Breast epithelium (tissue), 4 donors: ENCODE results near the gene MSX1. TPM values are rescaled to one million over a fixed set of nuclear protein-coding genes. Genes with fewer than 3 reads are reported as not detected.

Experiments
- DNase-seq, 2 donors: peaks; one replicate each; pipeline ENCODE4 v3.0.0-alpha.2; 2019; ENCODE audit warnings: low spot score in 2 of 2
- H3K27ac ChIP-seq, 2 donors: fragments of 200-600 bp; sonication (generic) in 1 of 2; one replicate each; pipeline ENCODE4 v1.5.1; 2016 to 2019; ENCODE audit warnings: mild to moderate bottlenecking in 1 of 2
- H3K27me3 ChIP-seq, 2 donors: fragments of 200-600 bp; sonication (generic) in 1 of 2; one replicate each; pipeline versions ENCODE4 v1.5.1 to v1.6.0; 2017 to 2019; ENCODE audit warnings: control low read depth in 1 of 2, mild to moderate bottlenecking in 1 of 2
- H3K36me3 ChIP-seq: fragments of 200-600 bp; one replicate; pipeline ENCODE4 v1.5.1; 2019
- H3K4me1 ChIP-seq, 2 donors: fragments of 200-600 bp; sonication (generic); one replicate each; pipeline ENCODE4 v1.5.1; 2016 to 2019; ENCODE audit warnings: control low read depth in 1 of 2
- H3K4me3 ChIP-seq, 3 donors: fragments of 200-600 bp; sonication (generic); 1 replicate in 2 of 3; 2 replicates in 1 of 3; pipeline ENCODE4 v1.5.1; 2016 to 2019; ENCODE audit warnings: mild to moderate bottlenecking in 3 of 3, moderate library complexity in 2 of 3
- H3K9me3 ChIP-seq, 2 donors: fragments of 200-600 bp; sonication (generic) in 1 of 2; one replicate each; pipeline ENCODE4 v1.5.1; 2016 to 2019; ENCODE audit warnings: control low read depth in 1 of 2
- POLR2A ChIP-seq: fragments of 450-650 bp; IDR thresholded peaks from one replicate; pipeline ENCODE4 v1.6.1; 2016; ENCODE audit warnings: antibody characterized with exemption, mild to moderate bottlenecking, moderate library complexity
- POLR2AphosphoS5 ChIP-seq, 3 donors: sonication (generic); formaldehyde crosslinking; IDR thresholded peaks; one replicate each; pipeline ENCODE4 v1.6.1; 2017; ENCODE audit warnings: antibody characterized with exemption in 3 of 3
- intact Hi-C: fragments of 100-400 bp; cut with DNase I; formaldehyde crosslinking; loops from one replicate; pipeline ENCODE4 v1.15.1; 2023; ENCODE audit warnings: low total_unique reads
- total RNA-seq, 3 donors: library from RNA; depleted of rRNA; stranded (reverse); fragments of >200 nt; gene quantifications; one replicate each; pipeline ENCODE4 v1.1.0, GENCODE V29; 2016
- TF ChIP-seq, protein P1 (sequence below), 3 donors: fragments of 450-650 bp; IDR thresholded peaks; one replicate each; pipeline ENCODE4 v1.5.1; 2016 to 2017; ENCODE audit warnings: antibody characterized with exemption in 3 of 3, mild to moderate bottlenecking in 3 of 3, moderate library complexity in 3 of 3

The MSX1 gene
- total RNA-seq, 3 donors from 2014 or later: 5.4 to 17.9 (median 8.5) TPM

DNA sequence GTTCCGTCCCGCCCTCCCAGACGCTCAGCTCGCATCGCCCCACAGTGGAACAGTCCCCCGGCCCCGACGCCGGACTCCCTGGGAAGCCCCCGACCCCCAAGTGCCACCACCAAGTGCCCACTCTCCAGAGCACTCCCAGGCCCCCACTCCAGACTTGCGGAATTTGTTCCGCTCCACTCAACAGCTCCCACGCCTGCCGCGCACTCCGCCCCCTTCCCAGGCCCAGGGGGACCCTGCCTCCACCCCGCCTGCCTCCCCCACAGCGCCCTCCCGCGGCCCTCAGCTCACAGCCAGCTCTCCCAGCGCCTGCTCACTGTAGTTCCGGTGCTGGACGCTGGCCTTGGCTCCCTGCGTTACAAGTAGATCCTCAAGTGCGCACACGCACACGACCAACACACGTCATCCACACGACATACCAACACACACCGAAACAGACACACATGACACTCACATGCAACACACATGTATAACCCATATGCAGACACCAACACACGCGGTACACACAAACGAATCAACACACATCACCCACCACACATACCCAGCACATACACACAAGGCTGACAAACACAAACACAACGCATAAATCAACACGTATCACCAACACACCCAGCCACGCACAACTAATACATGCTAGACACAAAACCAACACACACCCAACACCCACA, 8.0 kb downstream of the MSX1 start:
- Histone ChIP-seq H3K36me3 (no peaks in the 10 kb centered on the region), H3K27ac (no peak overlapping the region), H3K9me3 (no peaks in the 10 kb centered on the region), H3K4me1 (peaks cover 0 to 7% of the 10 kb centered on the region in 2 donors), H3K27me3 (peaks cover 3 to 92% of the 10 kb centered on the region in 2 donors), H3K4me3 (peak overlapping the region; percentile 10 to 57 (median 38))
- no peak for TF ChIP-seq POLR2A
- TF ChIP-seq, protein P1, sequence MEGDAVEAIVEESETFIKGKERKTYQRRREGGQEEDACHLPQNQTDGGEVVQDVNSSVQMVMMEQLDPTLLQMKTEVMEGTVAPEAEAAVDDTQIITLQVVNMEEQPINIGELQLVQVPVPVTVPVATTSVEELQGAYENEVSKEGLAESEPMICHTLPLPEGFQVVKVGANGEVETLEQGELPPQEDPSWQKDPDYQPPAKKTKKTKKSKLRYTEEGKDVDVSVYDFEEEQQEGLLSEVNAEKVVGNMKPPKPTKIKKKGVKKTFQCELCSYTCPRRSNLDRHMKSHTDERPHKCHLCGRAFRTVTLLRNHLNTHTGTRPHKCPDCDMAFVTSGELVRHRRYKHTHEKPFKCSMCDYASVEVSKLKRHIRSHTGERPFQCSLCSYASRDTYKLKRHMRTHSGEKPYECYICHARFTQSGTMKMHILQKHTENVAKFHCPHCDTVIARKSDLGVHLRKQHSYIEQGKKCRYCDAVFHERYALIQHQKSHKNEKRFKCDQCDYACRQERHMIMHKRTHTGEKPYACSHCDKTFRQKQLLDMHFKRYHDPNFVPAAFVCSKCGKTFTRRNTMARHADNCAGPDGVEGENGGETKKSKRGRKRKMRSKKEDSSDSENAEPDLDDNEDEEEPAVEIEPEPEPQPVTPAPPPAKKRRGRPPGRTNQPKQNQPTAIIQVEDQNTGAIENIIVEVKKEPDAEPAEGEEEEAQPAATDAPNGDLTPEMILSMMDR (IDR thresholded peaks at IDR 0.05): no peak
- TF ChIP-seq POLR2AphosphoS5 (IDR thresholded peaks at IDR 0.05): no peak
- DNase-seq: no peak
- intact Hi-C loops: no loop called here

DNA sequence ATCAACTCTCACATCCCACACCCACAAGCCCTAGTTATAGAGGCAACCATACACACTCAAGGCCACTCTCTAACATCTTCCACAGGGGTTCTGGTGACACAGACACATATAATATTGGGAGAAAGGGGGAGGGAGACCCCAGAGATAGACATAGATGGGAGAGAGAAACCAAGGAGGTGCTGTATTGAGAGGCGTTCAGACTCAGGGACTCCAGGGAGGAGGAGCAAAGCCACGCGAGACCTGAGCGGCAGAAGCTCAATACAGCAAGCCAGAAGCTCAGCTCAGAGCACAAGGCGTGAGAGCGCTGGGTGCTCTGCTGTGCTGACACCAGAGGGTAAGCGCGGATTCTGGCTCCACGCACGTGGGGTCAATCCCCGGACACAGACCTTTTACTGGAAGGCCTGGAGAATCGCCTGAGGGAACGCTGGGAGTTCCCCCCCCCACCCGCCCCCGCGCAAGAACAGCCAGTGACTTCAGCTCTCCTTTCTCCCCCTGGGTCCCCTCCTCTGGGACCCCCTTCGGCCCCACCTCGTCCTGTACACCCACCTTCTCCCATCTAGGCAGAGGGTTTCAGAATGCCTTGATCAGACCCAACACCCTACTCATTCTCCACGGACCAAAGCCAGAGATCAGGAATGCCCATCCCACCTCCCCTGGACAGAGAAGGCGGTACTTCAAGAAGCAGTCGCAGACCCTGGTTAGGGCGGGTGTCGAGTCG, 8.7 kb downstream of the MSX1 start:
- Histone ChIP-seq H3K4me1 (peaks cover 0 to 7% of the 10 kb centered on the region in 2 donors), H3K4me3 (no peak overlapping the region), H3K27ac (no peak overlapping the region), H3K36me3 (no peaks in the 10 kb centered on the region), H3K27me3 (peaks cover 3 to 92% of the 10 kb centered on the region in 2 donors), H3K9me3 (no peaks in the 10 kb centered on the region)
- DNase-seq: no peak
- no peak for TF ChIP-seq POLR2AphosphoS5 (IDR thresholded peaks at IDR 0.05)
- no peak for TF ChIP-seq POLR2A
- TF ChIP-seq, protein P1 (IDR thresholded peaks at IDR 0.05): no peak
- intact Hi-C loops: no loop called here

DNA sequence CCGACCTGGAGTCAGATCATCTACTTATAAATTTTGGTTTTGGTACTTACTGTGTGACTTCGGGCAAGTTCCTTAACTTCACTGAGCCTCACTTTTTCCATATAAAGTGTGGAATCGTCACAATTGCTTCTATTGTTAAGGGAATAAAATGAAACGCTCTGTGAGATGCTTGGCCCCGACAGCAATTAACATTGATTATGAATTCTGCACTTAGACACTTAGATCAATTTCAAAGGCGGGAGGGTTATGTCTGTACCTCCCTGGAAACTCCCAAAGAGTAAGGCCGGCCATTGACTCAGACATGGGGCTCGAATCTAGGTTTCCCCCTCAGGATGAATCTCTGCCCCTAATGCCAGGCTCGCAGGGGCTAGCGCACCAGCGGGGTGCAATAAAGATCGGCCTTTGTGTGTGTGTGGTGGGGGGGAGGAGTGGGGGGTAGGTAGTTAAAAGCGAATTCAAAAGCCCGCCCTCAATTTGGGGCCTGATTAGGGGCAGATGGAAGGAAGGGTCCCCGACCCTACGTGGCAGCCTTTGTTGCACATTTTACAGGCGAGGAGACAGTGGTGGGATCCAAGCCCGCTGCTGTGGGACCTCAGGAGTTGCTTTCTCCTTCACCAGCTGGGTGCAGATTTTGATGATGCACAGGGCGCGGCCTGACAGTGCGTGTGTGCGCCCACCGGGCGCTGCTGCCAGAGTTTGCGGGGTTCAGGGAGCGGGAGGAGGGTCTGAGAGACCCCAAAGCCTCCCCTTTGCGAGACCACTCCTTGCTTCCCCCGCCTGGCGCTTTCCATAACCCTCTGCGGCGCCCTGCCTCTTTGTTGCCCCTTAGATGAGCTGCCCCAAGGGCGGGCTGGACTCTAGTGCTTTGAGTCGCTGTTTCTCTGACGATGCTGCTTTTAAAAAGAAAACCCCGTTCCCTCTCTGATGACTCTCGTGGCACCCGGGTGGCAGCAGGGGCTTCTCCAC, 9.6 kb downstream of the MSX1 start:
- intact Hi-C loops: no loop called here
- no peak for DNase-seq
- Histone ChIP-seq H3K36me3 (no peaks in the 10 kb centered on the region), H3K4me1 (peaks cover 0 to 7% of the 10 kb centered on the region in 2 donors), H3K4me3 (no peak overlapping the region), H3K9me3 (no peaks in the 10 kb centered on the region), H3K27me3 (peaks cover 3 to 100% of the 10 kb centered on the region in 2 donors), H3K27ac (no peak overlapping the region)
- TF ChIP-seq POLR2A: no peak
- TF ChIP-seq POLR2AphosphoS5 (IDR thresholded peaks at IDR 0.05): no peak
- TF ChIP-seq, protein P1 (IDR thresholded peaks at IDR 0.05): no peak

DNA sequence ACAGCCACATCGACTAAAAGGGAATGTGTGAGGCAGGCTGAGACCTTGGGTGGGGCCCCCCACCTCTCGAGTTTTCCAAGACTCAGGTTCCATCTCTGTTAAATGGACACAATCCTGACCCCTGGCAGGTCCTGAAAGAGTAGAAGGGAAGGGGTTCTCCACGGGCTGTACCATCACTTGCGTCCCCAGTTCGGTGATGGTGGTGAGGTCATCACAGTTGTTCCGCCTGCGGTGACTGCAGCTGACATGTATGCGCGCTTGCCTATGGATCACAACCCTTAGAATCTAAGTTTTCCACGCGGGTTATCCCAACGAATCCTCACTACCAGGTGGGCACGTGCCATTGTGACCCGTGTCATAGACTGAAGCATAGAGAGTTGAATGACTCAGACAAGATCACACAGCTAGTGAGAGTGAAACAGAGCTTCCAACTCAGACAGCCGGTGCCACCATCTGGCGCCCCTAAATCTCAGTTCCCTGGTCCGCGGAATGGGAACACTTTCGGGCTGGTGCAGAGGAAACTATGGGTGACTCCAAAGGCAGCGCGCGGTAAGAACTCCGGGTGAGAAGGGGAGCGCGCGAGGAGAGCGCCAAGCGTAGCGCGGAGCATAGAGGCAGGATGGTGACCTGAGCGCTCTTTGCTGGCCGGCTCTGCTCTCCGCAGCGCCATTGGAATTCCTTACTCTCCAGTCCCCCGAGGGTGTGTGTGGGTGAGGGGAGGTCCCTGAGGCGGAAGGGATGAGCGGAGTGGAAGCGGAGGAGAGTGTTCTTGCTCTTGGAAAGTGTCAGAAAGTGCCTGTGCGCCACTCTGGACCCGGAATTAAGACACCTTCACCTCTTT, 10.5 kb downstream of the MSX1 start:
- Histone ChIP-seq H3K27me3 (peaks cover 3 to 99% of the 10 kb centered on the region in 2 donors), H3K27ac (no peak overlapping the region), H3K4me1 (peaks cover 0 to 7% of the 10 kb centered on the region in 2 donors), H3K4me3 (peak overlapping the region in 1 of 3 donors; percentile 25), H3K9me3 (no peaks in the 10 kb centered on the region), H3K36me3 (no peaks in the 10 kb centered on the region)
- intact Hi-C loops: no loop called here
- TF ChIP-seq POLR2AphosphoS5 (IDR thresholded peaks at IDR 0.05) (no peak), POLR2A (no peak)
- TF ChIP-seq, protein P1 (IDR thresholded peaks at IDR 0.05): no peak
- DNase-seq: no peak
